ENCODE measurements around the gene HSD17B12. TPM values are rescaled to one million over a fixed set of nuclear protein-coding genes. Genes with fewer than 3 reads are reported as not detected.
"Not testable (repeated sequence)": the region's sequence is repeated elsewhere in the genome, so short reads cannot be mapped to it uniquely, and the experiment has no call there.

Gene HSD17B12
- total and polyA plus RNA-seq, 2 experiments from 2014 or later, result 83.2 to 137 TPM

DNA sequence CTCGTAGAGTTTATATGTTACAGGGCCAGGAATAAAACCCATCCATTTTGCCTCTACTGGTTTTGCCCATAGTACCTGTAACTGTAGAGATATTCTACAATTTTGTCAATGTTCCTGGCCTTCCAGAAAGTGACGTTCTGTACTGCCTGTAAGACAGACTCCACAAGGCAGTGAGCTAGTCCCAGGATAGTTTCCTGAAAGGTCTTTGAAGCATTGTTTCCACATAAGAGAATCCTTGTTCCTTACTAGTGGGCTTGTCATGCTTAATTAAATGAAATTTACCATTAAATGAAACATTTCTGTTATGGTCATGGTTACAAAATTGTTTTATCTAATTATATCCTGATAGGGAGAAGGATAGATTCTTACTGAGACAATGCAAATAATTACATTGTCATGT is 80.4 kb downstream of the HSD17B12 start:
- 81% methylated on average over 2 of the region's 2 CpGs for WGBS (ENCODE audit: low lambda C conversion rate, missing lambda C conversion rate)
- no peak for TF ChIP-seq EZH2 (IDR thresholded peaks at IDR 0.05; ENCODE audit: borderline replicate concordance)
- TF ChIP-seq, protein P1, sequence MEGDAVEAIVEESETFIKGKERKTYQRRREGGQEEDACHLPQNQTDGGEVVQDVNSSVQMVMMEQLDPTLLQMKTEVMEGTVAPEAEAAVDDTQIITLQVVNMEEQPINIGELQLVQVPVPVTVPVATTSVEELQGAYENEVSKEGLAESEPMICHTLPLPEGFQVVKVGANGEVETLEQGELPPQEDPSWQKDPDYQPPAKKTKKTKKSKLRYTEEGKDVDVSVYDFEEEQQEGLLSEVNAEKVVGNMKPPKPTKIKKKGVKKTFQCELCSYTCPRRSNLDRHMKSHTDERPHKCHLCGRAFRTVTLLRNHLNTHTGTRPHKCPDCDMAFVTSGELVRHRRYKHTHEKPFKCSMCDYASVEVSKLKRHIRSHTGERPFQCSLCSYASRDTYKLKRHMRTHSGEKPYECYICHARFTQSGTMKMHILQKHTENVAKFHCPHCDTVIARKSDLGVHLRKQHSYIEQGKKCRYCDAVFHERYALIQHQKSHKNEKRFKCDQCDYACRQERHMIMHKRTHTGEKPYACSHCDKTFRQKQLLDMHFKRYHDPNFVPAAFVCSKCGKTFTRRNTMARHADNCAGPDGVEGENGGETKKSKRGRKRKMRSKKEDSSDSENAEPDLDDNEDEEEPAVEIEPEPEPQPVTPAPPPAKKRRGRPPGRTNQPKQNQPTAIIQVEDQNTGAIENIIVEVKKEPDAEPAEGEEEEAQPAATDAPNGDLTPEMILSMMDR (IDR thresholded peaks at IDR 0.05; ENCODE audit: poor library complexity), result no peak
- TF ChIP-seq EZH2phosphoT487 (IDR thresholded peaks at IDR 0.05; ENCODE audit: low read depth, severe bottlenecking, unreplicated experiment), result no peak
- Histone ChIP-seq H3K9me3 (ENCODE audit: low read depth) (peaks cover 4% of the 10 kb centered on the region), H4K20me1 (ENCODE audit: insufficient read depth, poor library complexity, severe bottlenecking) (no peaks in the 10 kb centered on the region), H3K27ac (no peak overlapping the region), H3K36me3 (replicated peaks; ENCODE audit: insufficient read depth, low read depth) (no peaks in the 10 kb centered on the region), H3K4me3 (no peak overlapping the region), H3K9me2 (replicated peaks; ENCODE audit: insufficient read depth) (no peaks in the 10 kb centered on the region), H3K4me2 (no peak overlapping the region), H3K79me2 (no peaks in the 10 kb centered on the region), H2AFZ (no peak overlapping the region), H3K27me3 (no peaks in the 10 kb centered on the region), H3K4me1 (ENCODE audit: insufficient read depth) (no peaks in the 10 kb centered on the region)
- DNase-seq (ENCODE audit: low spot score), result no peak

DNA sequence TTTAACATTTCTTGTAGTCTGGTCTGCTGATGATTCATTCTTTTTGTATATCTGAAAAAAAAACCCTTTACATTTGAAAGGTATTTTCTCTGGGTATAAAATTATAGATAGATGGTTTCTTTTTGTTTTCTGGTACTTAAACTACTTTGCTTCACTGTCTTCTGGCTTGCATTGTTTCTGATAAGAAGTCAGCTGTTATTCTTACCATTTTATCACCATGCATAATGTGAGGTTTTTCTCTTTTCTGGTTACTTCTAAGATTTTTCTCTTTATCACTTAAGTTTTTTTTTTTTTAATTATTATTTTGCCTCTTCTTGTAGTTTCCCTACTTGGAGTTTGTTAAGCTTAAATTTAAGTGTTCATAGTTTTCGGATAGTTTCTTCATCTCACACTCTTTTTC is 84.7 kb downstream of the HSD17B12 start:
- H3K4me1 ChIP-seq (ENCODE audit: insufficient read depth), result no peaks in the 10 kb centered on the region
- H3K36me3 ChIP-seq (replicated peaks; ENCODE audit: insufficient read depth, low read depth), result no peaks in the 10 kb centered on the region
- no peaks in the 10 kb centered on the region for H4K20me1 ChIP-seq (ENCODE audit: insufficient read depth, poor library complexity, severe bottlenecking)
- no peaks in the 10 kb centered on the region for H3K27me3 ChIP-seq
- no peak overlapping the region for H3K4me2 ChIP-seq
- H3K9me3 ChIP-seq (ENCODE audit: low read depth), result peaks cover 4% of the 10 kb centered on the region
- no peaks in the 10 kb centered on the region for H3K9me2 ChIP-seq (replicated peaks; ENCODE audit: insufficient read depth)
- DNase-seq (ENCODE audit: low spot score), result no peak
- no peak overlapping the region for H3K27ac ChIP-seq
- no peaks in the 10 kb centered on the region for H3K79me2 ChIP-seq
- TF ChIP-seq EZH2 (IDR thresholded peaks at IDR 0.05; ENCODE audit: borderline replicate concordance) (no peak), EZH2phosphoT487 (IDR thresholded peaks at IDR 0.05; ENCODE audit: low read depth, severe bottlenecking, unreplicated experiment) (no peak)
- TF ChIP-seq, protein P1 (IDR thresholded peaks at IDR 0.05; ENCODE audit: poor library complexity), result no peak
- no peak overlapping the region for H2AFZ ChIP-seq
- no peak overlapping the region for H3K4me3 ChIP-seq
- 100% methylated on average over 1 of the region's 1 CpG for WGBS (ENCODE audit: low lambda C conversion rate, missing lambda C conversion rate)

DNA sequence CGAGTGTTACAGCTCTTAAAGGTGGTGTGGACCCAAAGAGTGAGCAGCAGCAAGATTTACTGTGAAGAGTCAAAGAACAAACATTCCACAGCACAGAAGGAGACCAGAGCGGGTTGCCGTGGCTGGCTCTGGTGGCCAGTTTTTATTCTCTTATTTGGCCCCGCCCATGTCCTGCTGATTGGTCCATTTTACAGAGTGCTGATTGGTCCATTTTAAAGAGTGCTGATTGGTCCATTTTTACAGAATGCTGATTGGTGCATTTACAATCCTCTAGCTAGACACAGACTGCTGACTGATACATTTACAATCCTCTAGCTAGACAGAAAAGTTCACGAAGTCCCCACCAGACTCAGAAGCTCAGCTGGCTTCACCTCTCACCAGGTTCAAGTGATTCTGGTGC is 88.1 kb downstream of the HSD17B12 start:
- DNase-seq (ENCODE audit: low spot score); H3K9me2 ChIP-seq (replicated peaks; ENCODE audit: insufficient read depth); H3K4me2 ChIP-seq; H3K4me1 ChIP-seq (ENCODE audit: insufficient read depth); H3K4me3 ChIP-seq; H3K79me2 ChIP-seq; H2AFZ ChIP-seq; H3K27me3 ChIP-seq; H3K9me3 ChIP-seq (ENCODE audit: low read depth); H3K36me3 ChIP-seq (replicated peaks; ENCODE audit: insufficient read depth, low read depth); H3K27ac ChIP-seq; H4K20me1 ChIP-seq (ENCODE audit: insufficient read depth, poor library complexity, severe bottlenecking): not testable (repeated sequence)
- 95% methylated on average over 5 of the region's 5 CpGs for WGBS (ENCODE audit: low lambda C conversion rate, missing lambda C conversion rate)

DNA sequence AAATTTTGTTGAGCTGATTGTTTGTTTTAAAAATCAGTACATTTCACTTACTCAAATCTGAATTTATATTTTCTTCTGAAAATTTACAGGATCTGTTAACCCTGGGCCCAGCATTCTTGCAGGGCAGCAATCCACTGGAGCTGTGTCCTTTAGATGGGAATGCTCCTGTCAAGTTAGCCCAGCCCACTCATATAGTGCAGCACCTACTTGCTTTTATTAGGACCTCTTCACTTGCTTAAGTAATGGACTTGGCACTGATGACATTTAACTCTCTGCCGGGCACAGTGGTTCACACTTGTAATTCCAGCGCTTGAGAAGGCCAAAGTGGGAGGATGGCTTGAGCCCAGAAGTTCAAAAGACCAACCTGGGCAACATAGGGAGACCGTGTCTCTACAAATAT is 89.6 kb downstream of the HSD17B12 start:
- Histone ChIP-seq H3K36me3 (replicated peaks; ENCODE audit: insufficient read depth, low read depth) (no peaks in the 10 kb centered on the region), H2AFZ (no peak overlapping the region), H3K4me3 (no peak overlapping the region), H3K4me1 (ENCODE audit: insufficient read depth) (no peaks in the 10 kb centered on the region), H3K4me2 (no peak overlapping the region), H3K79me2 (no peaks in the 10 kb centered on the region), H3K27me3 (no peaks in the 10 kb centered on the region), H3K9me3 (ENCODE audit: low read depth) (no peaks in the 10 kb centered on the region), H3K9me2 (replicated peaks; ENCODE audit: insufficient read depth) (no peaks in the 10 kb centered on the region), H4K20me1 (ENCODE audit: insufficient read depth, poor library complexity, severe bottlenecking) (no peaks in the 10 kb centered on the region), H3K27ac (no peak overlapping the region)
- TF ChIP-seq, protein P1 (IDR thresholded peaks at IDR 0.05; ENCODE audit: poor library complexity), result no peak
- TF ChIP-seq EZH2 (IDR thresholded peaks at IDR 0.05; ENCODE audit: borderline replicate concordance), result no peak
- no peak for TF ChIP-seq EZH2phosphoT487 (IDR thresholded peaks at IDR 0.05; ENCODE audit: low read depth, severe bottlenecking, unreplicated experiment)
- no peak for DNase-seq (ENCODE audit: low spot score)
- WGBS (ENCODE audit: low lambda C conversion rate, missing lambda C conversion rate), result 100% methylated on average over 3 of the region's 3 CpGs
